Measurements from ENCODE around the gene NIM1K. TPM values are rescaled to one million over a fixed set of nuclear protein-coding genes. Genes with fewer than 3 reads are reported as not detected.
"Not testable (repeated sequence)": the region's sequence is repeated elsewhere in the genome, so short reads cannot be mapped to it uniquely, and the experiment has no call there.

NIM1K gene
- total RNA-seq, 1 experiment from 2014 or later = not detected

DNA sequence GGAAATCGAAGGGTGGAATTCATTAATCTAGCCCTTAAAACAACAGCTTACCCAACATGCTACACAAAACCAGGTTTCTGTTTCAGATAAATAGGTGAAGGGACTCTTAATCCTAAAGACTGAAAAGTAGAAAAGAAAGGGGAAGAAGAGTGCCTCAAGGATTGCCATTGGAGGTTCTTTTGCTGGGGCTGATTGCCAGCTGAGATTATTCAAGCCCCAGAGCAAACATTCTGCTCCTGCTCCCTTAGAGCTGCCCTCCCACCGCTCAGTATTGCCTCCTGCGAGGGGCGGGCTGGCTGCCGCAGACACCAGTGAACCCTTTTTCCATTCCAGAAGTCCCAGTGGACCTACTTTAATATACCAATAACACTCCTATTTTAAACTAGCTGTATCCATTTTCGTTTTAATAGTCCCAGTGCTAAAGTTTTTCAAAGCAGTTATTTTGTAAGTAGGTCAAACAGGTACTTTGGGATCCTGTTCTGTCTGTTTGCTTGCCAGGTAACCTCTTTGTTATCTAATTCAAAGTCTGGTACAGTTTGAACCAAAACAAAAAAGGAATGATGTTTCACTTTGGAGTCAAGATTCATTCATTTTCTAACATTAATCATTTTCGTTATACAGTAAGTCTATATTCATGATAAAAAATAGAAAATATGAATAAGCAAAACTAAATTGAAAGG, 82.5 kb downstream of the NIM1K start:
- DNase-seq (ENCODE audit: extremely low read depth, low read depth) = no peak

DNA sequence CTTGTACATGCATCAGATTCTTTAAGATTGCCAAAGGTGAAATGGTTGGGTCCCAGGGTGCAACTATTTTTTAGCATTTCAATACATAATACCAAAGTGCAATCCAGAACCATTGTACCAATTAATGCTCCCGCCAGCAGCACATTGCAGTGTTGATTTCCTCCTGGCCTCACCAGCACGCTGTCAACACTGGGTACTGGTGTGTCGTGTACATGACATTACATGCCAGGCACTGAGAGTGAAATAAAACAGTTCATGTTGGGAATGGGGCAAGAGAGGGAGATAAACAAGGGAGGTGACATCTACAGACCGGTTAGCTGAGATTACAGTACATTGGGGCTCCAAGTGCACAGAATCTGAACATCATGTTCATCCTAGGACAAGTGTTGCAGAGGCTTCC, 83.4 kb downstream of the NIM1K start:
- DNase-seq (ENCODE audit: extremely low read depth, low read depth) = no peak

DNA sequence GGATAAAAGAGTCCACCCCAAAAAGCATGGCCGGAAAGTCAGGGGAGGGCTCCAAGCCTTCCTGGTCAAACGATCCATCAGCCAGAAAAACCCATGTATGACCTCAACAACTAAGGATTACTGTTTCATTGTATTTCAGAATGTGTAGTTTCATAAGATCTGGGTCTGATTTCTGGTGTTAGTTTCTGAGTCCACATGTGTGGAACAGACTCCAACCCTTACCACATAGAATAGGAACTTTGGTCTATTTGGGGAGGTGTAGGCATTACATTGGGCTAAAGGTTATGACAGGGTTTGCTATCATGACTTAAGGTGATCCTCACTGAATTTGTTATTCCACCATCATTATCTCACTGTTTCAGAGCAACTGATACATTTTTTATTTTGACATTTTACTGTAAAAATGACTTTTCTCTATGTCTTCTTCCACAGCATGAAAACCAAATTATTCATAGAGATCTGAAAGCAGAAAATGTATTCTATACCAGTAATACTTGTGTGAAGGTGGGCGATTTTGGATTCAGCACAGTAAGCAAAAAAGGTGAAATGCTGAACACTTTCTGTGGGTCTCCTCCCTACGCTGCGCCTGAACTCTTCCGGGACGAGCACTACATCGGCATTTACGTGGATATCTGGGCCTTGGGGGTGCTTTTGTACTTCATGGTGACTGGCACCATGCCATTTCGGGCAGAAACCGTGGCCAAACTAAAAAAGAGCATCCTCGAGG, 87.7 kb downstream of the NIM1K start:
- DNase-seq (ENCODE audit: extremely low read depth, low read depth) = no peak

DNA sequence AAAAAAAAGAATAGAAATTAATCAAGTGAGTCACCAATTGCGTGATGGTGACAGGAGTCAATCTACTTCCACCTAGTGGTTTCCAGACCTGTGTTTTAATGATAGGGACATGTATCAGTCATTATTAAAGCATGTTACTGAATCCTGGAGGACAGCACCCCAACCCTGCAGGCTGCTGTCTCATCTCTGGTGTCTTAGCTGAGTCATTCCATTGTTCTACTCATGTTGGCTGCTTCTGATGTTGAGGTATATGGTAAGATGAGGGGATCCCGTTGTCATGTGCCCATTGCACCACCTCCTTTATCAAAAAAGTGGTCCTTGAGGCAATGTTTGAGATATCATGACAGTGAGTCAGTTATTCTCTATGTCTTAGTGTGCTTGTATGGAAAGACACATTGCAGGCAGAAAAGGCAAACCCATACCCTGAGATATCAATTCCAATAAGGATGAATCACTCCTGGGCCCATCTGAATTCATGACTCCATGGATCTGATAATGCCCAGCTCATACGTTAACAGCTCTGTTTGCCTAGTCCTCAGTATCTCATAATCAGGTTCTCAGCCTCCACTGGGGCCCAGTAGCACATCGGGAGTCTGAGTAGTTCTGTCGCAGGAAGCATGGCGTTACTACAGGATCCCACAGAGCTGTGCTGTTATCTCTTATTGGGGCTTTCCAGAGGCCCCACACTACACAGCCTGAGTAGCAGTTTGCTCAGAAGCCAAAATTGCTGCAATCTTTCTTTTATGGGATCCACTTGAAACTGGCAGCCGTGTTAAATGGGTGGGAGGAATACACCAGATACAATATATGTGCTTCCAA, 90.0 kb downstream of the NIM1K start:
- no peak for DNase-seq (ENCODE audit: extremely low read depth, low read depth)

DNA sequence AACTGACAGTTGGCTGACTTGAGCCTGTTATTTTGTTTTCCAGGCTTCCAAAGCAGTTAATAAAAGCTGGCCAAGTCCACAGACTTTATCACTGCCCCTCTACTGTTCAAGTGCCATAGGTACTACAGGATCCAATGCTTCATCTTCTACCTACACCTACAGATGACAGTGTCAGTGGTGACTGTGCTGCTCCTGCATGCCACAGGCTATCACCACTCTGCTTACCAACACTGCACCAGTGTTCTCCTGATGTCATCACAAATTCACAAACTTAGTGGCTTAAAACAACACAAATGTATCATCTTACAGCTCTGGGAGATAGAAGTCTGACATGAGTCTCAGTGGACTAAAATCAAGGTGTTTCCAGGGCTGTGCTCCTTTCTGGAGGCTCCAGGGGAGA, 94.6 kb downstream of the NIM1K start:
- no peak for DNase-seq (ENCODE audit: extremely low read depth, low read depth)

DNA sequence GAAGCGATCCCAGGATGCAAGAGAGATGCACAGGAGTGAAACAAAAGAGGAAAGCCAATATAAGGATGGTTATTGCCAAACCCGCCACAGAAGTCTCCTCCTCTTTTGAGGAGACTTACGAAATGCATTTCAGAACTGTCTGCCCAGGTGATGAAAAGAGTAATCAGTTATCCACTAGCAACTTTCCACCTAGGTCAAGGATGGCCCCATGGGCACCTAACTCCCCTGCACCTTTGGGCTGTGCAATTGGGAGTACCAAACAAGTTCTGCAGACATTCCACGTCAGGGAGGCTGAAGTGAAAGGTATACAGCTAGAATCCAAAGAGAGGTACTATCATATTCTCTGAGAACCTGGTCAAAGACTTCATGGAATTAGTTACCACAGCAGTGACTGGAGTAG, 95.5 kb downstream of the NIM1K start:
- DNase-seq (ENCODE audit: extremely low read depth, low read depth) = no peak

DNA sequence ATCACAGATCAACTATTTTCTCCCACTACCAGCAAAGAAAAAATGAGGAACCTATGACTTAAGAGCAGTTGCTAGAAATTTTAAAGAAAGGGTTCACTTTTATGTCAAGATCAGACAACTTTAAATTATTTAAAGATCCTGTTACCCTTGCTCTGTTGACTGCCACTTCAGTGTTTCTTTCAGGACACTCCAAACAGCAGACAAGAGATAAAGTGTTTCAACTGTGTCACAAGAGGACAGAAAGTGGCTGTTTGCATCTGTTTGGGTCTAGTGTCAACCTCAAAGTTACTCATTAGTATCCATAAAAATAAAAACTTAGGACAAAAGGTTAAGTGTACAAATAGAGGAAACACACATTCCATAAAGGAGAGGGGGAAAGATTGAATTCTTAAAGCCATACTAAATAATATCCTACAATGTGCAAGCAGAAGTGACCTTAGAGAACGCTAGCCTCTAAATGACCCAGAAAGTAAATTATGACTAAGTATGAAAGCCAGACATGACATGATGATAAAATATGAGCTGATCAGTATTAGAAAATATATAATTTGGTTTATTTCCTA, 96.3 kb downstream of the NIM1K start:
- DNase-seq (ENCODE audit: extremely low read depth, low read depth) = no peak

DNA sequence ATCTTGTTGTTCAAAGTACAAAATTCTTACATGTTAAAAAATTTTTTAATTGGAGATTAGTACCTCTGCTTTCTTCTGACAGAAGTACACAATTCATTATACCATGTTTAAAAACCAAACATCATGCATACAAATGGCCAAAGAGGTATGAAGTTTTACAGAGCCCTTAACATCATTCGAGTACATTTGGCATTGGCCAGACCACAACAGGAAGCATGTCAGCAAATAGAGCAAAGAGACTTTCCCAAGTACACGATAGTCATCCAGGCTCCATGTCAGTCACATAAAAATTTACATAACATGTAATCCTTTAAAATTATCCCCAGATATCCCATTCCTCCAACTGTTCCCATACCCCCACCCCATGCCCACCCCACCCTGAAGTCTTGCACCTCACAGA, 98.7 kb downstream of the NIM1K start:
- no peak for DNase-seq (ENCODE audit: extremely low read depth, low read depth)

DNA sequence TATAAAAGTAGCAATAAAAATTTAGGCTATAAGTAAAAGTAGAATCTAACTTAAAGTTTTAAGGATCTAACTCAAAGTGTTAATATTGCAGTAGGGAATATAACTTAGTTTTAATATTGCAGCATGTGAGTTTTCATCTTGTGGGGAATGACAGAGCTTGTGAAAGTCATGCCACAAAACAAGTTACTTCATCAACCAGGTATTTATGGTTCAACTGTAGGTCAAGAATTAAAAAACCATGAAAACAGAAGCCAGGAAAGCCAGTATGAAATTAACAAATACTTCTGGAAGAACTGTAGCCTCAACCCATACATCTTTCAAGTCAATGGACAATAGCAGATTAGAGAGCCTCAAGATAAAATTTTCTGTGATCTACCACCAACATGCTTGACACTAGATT, 102.2 kb downstream of the NIM1K start:
- no peak for DNase-seq (ENCODE audit: extremely low read depth, low read depth)

DNA sequence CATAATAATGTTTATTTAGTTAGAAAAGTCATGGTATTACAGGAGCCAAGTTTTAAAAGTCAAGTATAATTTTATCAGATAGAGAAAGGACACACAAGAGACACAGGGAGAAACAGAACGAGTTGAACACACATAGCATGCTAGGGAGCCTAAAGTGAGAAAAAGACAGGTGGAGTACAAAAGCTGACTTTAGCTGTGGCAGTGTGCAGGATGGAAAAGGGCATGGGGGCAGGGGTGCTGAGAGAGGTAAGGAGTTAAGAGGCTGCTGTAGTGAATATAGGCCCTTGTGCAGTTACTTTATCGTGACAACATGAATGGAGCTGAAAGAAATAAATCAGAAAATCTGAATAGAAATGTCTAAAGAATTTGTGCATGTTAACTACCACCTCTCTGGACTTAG, 103.2 kb downstream of the NIM1K start:
- DNase-seq (ENCODE audit: extremely low read depth, low read depth) = no peak

DNA sequence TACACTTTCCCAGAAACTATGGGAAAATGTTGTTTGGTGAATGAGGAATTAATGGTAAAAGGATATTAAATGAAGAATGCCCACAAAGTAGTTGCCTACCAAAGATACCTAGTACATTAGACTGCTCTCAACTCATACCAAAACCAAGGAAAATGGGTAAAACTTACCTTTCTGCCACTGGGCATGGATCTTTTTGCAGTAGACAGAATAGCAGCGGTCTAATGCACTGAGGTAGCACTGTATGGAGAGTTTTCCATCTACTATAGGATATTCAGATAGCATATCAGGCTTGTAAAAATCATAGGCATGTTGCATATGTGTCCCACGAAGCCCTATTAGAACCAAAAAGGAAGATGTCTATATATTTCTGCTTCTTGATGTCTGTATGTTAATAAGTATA, 104.8 kb downstream of the NIM1K start:
- no peak for DNase-seq (ENCODE audit: extremely low read depth, low read depth)

DNA sequence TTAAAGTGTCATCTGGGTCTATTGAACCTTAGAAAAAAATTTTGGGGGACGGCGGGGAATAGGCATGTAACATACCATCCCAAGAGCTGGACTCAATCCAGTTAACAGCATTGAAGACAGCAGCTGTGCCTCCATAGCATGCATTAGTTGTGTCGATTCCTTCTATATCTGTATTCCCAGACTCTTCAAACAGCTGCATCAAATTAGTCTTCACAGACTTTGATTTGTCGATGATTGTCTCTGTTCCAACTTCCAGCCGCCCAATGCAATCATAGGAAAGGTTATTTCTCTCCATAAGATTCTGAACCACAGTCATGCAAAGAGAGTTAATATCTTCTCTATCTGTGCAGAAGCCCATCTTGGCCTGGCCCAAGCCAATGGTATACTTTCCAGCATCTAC, 106.4 kb downstream of the NIM1K start:
- no peak for DNase-seq (ENCODE audit: extremely low read depth, low read depth)

DNA sequence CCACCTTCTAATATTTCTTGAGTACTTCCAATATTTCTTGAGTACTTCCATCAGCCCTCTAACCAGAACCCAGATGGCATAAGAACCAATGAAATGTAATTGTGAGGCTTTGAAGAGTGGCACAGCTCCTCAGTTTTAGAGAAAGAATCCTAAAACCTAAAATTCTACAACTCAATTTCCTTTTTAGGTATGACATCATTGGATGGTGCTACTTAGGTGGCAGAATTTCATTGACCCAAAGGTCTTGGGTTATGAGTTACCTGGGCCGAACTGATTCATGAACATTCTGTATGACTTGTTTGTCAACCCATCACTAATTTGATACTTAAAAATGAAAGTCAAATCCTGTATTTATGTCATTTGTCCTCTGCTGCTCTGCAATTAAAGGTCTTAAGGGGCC, 108.1 kb downstream of the NIM1K start:
- DNase-seq (ENCODE audit: extremely low read depth, low read depth) = no peak

DNA sequence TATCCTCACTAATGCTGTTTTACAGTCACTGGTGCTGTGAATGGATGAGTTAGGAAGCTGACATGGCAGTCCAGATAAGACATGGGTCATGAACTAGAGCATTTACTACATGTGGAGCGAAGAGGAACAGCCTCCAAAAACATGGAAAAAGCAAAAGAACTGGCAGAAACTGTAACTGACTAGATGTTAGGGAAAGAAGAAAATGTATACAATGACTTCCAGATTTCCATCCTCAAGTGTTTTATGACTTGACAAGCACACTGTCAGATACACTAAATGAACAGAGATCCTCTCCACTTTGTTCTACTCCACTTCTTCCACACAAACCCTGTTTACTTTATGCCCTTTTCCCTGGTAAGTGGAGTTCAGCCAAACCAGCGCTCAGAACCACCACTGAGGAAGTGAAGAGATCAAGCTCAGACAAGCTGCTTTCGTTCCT, 109.6 kb downstream of the NIM1K start:
- no peak for DNase-seq (ENCODE audit: extremely low read depth, low read depth)

DNA sequence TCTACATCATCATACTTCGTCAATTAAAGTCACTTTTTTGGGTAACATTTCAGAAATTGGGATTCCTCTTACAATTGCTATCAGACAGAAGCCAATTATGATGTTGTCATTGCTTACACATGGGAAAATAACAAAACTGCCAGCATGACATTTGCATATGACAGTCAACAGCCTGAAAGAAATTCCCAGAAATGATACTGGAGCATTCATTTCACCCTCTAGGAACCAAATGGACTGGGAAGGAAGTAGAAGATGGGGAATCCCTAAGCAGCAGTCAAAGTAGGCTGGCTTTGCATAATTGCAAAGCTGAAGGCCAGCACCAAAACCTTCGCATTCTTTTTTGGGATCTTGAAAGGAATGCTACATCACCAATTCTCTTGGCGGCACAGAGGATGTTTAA, 110.5 kb downstream of the NIM1K start:
- no peak for DNase-seq (ENCODE audit: extremely low read depth, low read depth)

DNA sequence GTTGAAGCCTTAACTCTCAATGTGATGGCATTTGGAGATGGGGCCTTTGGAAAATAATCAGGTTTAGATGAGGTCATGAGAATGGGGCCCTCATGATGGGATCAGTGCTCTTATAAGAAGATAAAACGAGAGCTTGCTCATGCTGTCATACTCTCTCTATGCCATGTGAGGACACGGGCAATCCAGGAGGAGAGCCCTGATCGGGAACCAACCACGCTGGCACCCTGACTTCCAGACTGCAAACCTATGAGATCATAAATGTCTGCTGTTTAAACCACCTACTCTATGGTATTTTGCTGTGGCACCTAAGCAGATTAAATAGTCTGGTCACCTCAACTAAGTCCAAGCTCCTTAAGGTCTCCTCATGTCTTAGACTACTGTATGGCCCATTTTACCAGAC, 111.2 kb downstream of the NIM1K start:
- no peak for DNase-seq (ENCODE audit: extremely low read depth, low read depth)

DNA sequence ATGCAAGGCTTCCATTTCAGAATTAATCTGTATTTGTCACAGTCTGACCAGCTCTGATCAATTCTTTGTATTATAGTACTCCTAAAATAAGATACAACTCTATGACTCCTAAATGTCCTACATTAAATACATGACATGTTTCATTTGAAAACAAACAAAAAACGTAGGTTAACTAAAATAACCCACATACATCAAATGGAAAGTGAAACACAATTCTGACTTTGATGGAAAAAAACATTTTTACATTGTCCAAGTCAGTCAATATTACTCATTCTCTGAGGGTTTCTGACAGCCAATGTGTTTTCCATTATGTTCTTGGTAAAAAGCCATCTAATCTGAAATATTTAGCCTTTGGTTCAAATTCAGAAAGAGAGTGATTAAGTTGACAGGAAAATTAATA, 112.5 kb downstream of the NIM1K start:
- no peak for DNase-seq (ENCODE audit: extremely low read depth, low read depth)

DNA sequence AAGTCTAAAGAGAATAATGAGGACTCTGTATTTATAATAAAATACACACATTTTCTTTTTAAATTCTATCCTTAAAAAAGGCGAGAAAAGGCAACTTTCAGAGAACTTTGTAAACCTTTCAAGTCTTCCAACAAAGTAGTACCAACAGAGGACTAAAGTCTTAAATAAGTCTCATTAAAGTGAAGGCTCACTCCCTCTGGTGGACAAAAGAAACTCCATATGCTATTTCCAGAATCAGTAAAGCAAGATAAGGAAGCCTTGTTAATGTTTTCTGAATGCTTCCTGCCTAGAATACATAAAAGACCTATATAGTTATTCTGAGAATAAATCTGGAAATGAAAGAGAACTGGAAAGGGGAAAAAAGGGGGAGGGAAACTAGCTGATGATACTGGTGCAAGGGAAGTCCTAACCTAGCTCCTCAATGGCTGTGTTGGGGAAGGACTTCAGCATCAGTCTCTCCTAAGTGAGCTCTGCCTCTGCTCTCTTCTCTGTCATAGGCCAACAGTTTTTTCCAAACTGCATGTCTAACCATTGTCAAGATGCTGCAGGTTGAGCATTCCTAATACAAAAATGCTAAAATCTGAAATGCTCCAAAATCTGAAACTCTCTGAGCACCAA, 114.0 kb downstream of the NIM1K start:
- peak; percentile 56 for DNase-seq (ENCODE audit: extremely low read depth, low read depth)

DNA sequence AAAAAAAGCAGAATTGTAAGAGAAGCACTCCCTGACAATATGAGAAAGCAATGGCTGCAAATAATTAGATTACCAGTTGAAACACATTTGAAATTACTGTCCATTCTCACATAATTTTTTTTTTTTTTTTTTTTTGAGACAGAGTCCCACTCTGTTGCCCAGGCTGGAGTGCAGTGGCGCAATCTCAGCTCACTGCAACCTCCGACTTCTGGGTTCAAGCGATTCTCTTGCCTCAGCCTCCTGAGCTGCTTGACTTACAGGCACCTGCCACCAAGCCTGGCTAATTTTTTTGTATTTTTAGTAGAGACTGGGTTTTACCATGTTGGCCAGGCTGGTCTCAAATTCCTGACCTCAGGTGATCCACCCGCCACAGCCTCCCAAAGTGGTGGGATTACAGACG, 114.9 kb downstream of the NIM1K start:
- not testable (repeated sequence) for DNase-seq (ENCODE audit: extremely low read depth, low read depth)

DNA sequence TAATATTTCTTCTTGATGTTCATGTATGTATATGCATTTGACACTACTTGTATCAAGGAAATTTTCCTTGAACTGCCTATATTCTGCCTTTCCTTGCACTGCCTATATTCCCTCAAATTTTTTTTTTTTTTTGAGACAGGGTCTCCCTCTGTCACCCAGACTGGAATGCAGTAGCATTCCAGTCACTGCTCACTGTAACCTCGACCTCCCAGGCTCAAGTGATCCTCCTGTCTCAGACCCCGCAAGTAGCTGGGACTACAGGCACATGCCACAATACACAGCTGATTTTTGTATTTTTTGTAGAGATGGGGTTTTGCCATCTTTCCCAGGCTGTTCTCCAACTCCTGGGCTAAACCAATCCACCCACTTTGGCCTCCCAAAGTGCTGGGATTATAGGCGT, 117.1 kb downstream of the NIM1K start:
- no peak for DNase-seq (ENCODE audit: extremely low read depth, low read depth)

DNA sequence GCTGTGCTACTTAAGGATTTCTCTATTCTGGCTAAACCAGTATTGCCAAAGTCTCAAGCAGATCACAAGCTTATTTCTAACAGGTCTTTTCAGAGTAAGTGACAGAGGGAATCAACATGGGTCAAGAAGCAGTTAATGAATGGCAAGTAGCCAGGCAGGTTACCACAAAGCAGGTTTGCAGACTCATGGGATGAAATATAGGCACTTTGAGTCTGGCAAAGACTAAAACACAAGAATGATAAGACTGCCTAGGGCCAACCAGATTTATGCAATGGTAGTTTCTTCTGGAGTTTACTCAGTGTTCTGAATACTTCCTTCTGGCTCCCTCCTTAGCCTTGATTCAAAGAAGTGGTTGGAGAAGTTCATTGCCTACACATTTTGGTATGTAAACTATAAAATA, 117.6 kb downstream of the NIM1K start:
- DNase-seq (ENCODE audit: extremely low read depth, low read depth) = no peak
